ENCODE measurements around the gene OR6Q1.

OR6Q1 gene

GRCh38 chr11:58058276-58059006 lies 27.7 kb downstream of the OR6Q1 start:
- DNase-seq (ENCODE audit: low spot score) = no peak

GRCh38 chr11:58059007-58059350 lies 28.2 kb downstream of the OR6Q1 start:
- peak; percentile 38 for DNase-seq (ENCODE audit: low spot score)

DNA sequence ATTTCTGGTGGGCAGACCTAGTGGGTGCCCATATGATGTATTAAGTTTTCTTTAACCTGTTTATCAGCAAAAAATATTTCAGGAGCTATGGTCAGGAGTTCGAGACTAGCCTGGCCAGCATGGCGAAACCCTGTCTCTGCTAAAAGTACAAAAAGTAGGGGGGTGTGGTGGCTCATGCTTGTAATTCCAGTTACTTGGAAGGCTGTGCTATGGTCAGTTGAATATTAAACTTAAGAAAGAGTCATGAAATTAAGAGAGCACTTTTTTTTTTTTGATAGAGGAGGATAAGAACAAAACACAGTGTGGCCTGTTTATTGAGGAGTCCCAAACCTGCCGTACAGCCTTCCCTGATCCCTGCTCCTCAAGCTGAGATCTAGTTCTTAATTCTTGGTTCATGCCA lies 29.8 kb downstream of the OR6Q1 start:
- no peak for DNase-seq (ENCODE audit: low spot score)

DNA sequence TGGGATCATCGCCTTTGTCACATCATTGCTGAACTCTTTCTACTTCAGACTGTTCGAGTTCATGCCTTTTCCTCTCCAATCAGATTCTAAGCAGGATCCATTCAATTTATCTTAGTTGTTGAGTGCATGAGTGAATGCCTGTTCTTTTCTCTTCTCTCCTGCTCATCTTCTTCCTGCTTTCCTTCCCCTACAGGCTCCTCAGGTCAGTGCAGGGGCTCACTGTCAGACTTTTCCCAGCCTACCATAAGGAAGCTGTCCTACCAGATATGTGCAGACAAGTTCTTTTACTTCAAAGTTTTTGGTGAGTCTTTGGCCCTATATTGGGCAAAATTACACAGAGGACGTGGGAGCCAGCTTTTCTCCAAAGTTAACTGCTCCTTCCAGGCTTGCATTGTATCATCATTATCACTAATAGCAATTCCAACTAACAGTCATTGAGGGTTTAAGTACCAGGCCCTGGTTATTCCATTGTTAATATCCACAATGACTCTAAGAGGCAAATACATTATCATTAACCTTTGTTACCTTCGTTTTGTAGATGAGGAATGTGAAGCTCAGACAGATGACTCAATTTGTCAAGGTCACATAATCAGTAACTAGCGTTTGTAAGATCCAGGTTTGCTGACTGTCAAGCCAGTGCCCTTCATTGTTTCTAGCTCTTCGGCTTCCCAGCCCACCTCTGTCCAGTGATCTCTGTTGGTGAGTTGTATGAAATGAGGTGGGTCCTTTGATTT lies 30.4 kb downstream of the OR6Q1 start:
- no peak for DNase-seq (ENCODE audit: low spot score)

DNA sequence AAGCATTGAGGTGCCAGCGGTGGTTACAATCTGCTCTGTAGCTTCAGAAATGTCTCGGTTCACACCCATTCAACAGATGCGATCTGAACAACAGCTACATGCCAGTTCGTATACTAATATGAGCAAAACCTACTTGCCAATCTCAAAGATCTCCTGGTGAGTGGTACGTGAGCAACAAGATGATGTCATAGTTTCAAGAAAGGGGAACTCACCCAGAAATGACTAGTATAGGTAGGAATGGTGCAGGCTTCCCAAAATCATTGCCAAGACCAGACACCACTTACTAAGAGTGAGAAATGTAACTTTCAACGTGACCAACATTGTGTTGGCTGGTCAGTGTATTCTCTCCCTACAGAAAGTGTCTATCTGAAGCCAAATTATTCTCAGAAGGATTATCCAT lies 31.1 kb downstream of the OR6Q1 start:
- DNase-seq (ENCODE audit: low spot score) = no peak

GRCh38 chr11:58067685-58068084 lies 36.9 kb downstream of the OR6Q1 start:
- DNase-seq (ENCODE audit: low spot score) = no peak

GRCh38 chr11:58068655-58069054 lies 37.9 kb downstream of the OR6Q1 start:
- DNase-seq (ENCODE audit: low spot score) = no peak

DNA sequence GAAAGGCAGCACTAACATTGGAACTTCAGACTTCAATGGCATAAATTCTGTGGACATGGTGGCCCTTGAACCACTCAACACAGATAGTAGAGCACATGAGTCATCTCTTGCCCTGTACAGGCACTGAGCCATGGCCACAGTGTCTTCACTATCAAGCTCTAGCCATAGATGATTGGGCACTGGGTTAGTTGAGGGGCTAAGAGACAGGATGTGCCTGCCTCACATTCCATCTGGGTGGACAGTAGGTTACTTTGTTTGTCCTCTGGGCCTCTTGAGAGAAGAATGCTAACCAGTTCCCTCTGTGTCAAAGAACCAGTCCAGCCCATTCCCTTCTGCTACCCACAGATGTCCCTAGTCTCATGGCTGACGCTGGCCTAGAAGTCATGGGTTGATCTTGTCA lies 39.8 kb downstream of the OR6Q1 start:
- DNase-seq (ENCODE audit: low spot score) = no peak

DNA sequence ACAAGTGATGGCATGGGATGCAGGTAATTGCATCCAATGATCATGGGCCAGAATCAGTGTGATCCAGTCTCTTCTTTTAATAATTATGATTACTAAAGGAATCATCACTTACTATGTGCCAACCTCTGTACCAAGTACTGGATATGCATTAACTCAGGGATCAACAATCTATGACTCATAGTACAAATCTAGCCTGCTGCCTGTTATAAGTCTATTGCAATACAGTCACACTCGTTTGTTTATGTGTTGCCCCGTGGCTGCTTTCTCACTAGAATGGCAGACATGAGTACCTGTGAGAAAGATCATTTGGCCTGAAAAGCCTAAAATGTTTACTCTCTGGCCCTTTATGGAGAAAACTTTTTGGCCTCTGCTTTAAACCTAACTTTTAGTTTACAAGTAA lies 45.0 kb downstream of the OR6Q1 start:
- DNase-seq (ENCODE audit: low spot score) = no peak
